Fibroblast of peridontal ligament (primary cell): Measurements from ENCODE around the gene TMEM82.

ENCODE experiments used
- DNase-seq: peaks from one replicate; pipeline ENCODE4 v3.0.0-alpha.2; 2010; ENCODE audit errors: extremely low read depth

The TMEM82 gene

DNA sequence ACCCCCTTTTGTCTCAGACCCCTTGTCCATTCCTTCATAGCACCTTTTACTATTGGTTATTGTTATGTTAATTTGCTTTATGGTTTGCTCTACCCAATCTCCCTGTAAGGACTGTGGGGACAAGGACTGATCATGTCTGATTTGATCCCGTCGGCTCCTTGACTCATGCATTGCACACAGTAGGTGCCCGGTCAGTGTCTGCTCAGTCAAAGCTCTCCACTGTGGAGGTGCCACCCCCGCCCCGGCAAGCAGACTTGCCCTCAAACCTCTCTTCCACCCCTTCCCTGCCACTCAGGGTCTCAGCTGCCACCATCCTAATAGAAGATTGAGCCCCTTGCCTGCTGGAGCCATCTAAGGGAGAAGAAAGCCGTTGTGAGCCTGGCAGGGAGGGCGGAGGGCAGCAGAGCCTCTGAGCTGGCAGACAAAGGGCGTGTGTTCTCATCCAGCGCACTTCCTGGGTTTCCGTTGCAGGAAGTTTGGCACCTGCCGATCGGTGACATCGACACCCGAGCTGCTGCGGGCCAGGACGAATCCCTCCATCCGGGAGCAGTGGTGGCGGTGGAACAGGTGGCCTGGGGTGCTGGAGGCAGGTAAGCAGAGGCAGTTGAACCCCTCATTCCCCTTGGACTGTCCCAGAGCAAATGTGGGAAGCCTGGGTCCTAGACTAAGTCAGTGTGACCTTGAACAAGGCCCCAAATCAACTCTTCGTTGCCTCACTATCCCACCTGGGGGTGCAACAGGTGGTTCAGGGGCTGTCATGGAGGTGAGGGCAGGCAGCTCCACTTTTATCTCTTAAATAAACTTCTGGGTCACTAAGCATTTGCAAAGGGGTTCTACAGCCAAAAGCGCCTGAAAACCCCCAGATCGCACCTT lies 14.1 kb downstream of the TMEM82 start:
- no peak for DNase-seq

GRCh38 chr1:15757016-15757543 lies 14.8 kb downstream of the TMEM82 start:
- DNase-seq = no peak

DNA sequence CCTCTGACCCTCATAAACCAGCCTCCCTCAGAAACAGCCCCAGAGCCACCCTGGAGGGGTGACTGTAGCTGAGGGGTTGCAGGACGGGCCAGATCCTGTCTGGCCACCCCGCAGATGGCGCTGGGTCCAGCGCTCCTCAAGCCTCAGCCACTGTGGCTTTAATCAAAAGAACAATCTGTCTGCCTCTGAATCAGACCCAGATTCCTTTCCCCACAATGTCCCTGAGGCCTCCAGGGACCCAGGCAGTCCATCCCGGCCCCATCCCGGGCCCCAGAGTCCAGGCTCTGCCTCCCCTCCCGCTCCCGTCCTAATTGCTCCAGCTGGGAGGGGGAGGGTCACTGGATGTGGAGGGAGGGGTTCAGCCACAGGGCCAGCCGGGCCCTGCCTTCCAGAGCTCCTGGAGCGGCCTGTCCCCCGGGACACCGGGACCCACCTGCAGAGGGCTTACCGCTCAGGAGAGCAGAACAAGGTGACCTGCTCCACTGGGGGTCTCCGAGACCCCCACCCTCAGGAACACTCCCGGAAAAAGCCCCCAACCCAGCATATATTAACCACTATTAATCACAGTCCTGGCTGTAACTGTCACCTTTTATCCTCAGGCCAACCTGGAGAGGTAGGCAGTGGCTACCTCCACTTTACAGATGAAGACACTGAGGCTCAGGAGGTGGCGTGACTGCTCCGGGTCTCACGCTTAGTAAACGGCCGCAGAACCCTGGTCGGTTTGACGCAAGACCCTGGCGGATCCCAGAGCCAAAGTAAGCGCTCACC lies 15.5 kb downstream of the TMEM82 start:
- no peak for DNase-seq

GRCh38 chr1:15758343-15758931 lies 16.1 kb downstream of the TMEM82 start, which contains the start of gene FBLIM1:
Gene FBLIM1, plus strand, starts transcription at chr1:15758795. Its CDS starts 6,189 bp downstream, at chr1:15764984.
- DNase-seq = no peak

GRCh38 chr1:15758953-15759661 lies 16.8 kb downstream of the TMEM82 start:
- DNase-seq = no peak

- peak; percentile 34 for DNase-seq
These were observed 18.4 kb downstream of the TMEM82 start for GRCh38 chr1:15760520-15761211.

- DNase-seq = no peak
These were observed 19.2 kb downstream of the TMEM82 start for GRCh38 chr1:15761366-15762128.

DNA sequence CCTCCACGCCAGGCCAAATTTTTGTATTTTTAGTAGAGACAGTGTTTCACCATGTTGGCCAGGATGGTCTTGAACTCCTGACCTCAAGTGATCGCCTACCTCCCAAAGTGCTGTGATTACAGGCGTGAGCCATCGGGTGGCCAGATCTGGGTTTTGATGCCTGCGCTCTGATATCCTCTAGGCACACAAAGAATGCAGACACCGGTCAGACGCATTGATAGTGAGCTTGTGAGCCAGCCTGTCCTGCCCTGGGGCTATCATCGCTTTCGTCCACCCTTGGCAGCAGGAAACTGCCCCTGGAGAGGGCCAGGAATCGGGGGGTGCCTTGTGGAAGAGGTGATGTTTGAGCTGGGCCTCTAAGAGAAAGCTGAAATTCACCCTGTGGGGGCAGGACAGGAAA lies 20.2 kb downstream of the TMEM82 start:
- DNase-seq = no peak

GRCh38 chr1:15764269-15764764 lies 22.0 kb downstream of the TMEM82 start:
- no peak for DNase-seq

- no peak for DNase-seq
These were observed 22.6 kb downstream of the TMEM82 start for GRCh38 chr1:15764890-15765289.

DNA sequence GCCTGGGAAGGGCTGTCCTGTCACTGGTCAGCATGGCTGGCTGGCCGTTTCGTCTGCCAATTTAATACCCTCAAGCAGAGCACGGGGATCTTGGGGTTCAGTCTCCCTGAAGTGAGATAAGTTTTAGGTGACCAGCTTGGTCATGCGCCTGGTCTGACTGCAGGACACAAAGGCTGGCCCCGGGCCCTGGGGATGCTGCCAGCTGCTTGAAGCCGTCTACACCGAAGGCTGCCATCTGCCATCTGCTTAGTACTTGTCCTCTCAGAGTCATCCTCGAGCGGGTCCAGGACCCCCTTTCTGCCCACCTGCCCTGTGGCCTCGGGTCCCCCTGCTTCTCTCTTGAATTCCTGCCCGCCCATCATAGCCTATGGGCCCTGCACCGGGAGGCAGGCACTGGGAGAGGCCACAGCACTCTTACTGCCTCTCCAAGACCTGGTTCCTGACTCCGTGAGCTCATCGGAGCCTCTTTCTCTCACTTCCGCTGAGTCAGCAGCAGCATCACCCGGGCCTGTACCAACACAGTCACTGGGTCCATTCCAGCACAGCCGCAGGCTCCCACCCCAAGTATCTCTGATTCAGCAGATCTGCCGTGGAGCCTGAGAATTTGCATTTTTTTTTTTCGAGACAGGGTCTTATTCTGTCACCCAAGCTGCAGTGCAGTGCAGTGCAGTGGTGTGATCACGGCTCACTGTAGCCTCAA lies 23.3 kb downstream of the TMEM82 start:
- peak; percentile 59 for DNase-seq

DNA sequence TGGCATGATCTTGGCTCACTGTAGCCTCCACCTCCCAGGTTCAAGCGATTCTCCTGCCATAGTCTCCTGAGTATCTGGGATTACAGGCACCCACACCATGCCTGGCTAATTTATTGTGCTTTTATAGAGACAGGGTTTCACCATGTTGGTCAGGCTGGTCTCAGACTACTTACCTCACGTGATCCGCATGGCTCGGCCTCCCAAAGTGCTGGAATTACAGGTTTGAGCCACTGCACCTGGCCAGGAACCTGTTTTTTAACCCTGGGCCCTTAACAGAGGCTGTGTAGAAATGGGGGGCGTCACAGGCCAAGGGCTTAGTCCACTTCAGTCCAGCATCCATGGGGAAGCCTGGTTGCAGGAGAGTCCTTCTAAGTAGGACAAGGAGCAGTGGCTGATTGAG lies 25.6 kb downstream of the TMEM82 start:
- no peak for DNase-seq

DNA sequence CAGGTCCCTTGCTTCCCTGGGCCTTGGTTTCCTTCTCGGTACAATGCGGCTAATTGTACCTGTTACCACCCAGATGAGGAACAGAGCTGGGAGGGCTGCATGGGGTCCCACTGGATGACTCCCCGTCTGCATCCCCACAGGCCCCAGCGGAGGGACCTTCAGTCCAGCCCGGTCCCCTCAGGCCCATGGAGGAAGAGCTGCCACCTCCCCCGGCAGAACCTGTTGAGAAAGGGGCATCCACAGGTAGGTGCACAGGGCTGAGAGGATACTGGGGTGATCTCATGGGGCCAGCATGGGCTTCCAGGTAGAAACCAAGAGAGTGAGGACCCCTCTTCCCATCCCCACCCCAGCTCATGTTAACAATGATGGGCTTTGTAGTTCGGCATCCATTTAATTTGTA lies 26.1 kb downstream of the TMEM82 start:
- DNase-seq = no peak

GRCh38 chr1:15770313-15770962 lies 28.1 kb downstream of the TMEM82 start:
- no peak for DNase-seq

GRCh38 chr1:15771836-15772515 lies 29.7 kb downstream of the TMEM82 start:
- DNase-seq = no peak

DNA sequence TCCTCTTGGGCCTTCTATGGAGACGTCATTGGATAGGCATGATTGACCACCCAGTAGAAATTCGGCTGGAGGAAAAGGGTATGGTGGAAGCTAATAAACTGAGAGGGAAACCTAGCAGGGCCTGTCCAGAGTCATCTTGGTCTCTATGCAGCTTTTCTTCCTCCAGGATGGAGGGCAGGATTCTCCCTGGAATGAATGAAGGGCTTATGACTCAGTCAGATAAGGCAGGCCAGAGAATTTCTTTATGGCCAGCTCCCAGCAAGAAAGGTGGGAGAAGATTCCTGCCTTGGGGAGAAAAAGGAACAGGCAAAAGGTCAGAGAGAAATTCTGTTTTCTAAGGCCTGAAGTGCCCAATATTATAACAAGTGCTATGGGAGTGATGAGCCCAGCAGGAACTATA lies 33.4 kb downstream of the TMEM82 start:
- no peak for DNase-seq

GRCh38 chr1:15777909-15778707 lies 35.8 kb downstream of the TMEM82 start:
- no peak for DNase-seq
